Stimulated activated CD4-positive, alpha-beta T cell treated with anti-CD3 and anti-CD28 coated beads, Interleukin-4, amount 100 ng/mL, for 4 hours (primary cell): ENCODE data around the gene HAUS3.

ENCODE experiments used
- DNase-seq, 2 experiments: peaks; one replicate each; pipeline ENCODE4 v3.0.0-alpha.2; 2020

HAUS3 gene, protein sequence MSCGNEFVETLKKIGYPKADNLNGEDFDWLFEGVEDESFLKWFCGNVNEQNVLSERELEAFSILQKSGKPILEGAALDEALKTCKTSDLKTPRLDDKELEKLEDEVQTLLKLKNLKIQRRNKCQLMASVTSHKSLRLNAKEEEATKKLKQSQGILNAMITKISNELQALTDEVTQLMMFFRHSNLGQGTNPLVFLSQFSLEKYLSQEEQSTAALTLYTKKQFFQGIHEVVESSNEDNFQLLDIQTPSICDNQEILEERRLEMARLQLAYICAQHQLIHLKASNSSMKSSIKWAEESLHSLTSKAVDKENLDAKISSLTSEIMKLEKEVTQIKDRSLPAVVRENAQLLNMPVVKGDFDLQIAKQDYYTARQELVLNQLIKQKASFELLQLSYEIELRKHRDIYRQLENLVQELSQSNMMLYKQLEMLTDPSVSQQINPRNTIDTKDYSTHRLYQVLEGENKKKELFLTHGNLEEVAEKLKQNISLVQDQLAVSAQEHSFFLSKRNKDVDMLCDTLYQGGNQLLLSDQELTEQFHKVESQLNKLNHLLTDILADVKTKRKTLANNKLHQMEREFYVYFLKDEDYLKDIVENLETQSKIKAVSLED

GRCh38 chr4:2241410-2242353 is at the start of gene HAUS3, which contains the start of gene POLN:
Gene HAUS3 (minus strand): TSS chr4:2242121. CDS start chr4:2240946, 1,175 bp downstream.
Gene POLN (minus strand): TSS chr4:2242121. CDS start chr4:2229231, 12,890 bp downstream.
- peak; percentile 98 for DNase-seq

DNA sequence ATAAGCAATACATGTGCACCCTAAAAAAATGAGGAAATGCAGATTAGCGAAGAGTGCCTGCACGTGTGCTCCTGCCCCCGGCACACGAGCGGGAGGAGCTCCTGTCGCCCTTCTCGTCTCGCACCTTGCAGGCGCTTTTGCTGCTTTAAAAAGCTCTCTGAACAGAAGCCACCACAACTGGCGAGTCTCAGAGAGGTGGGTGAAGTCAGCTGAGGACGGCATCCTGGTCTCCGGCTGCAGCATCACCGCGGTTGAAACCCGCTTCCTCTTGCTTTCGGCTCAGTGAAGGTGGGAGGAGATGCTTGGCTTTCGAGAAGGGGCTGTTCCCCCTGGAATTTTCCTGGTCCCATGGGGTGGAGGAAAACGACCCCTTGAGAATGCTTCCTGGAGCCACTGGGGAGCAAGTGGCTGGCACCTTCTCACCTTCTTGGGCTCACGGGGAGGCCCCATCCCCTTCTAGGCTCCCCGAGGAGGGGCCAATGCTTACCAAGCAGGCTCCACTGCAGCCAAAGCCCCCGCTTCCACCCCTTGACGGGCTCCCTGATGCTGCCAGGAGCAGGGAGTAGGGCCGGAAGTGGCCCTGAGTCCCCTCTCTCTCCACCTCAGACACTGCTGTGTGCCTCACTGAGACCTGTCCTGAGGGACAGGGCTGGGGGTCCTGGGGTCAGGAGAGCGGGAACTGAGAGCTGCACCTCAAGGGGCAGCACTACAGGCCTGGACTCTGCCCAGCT is 49.2 kb upstream of the HAUS3 start:
- peak; percentile 25 to 38 for DNase-seq

- DNase-seq = no peak
Measured at GRCh38 chr4:2290488-2290887, 48.6 kb upstream of the HAUS3 start.

GRCh38 chr4:2289955-2290333 is 48.0 kb upstream of the HAUS3 start:
- DNase-seq = no peak

- DNase-seq = no peak
Measured at GRCh38 chr4:2289311-2289954, 47.5 kb upstream of the HAUS3 start.

DNA sequence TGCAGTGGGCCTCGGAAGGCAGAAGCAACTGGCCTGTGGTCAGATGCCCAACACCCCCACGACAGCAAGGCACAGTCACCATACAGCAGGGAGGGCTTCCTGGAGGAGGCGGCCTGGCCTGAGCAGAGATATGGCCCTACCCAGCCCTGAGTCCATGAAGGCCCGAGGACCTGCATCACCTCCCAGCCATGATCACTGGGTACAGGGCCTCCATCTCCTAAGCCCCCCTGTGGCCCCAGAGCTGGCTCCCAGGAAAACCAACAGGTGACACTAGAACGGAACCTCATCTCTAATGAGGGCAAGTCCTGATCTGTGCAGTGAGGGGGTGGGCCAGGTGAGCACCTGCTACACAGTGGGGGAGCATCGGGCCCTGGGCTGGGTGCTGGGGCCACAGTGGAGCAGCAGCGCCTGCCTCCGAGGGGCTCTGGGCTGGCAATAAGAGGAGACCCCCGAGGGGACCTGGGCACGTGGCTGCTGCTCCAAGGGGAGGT is 46.2 kb upstream of the HAUS3 start:
- no peak for DNase-seq

GRCh38 chr4:2287594-2287915 is 45.6 kb upstream of the HAUS3 start:
- no peak for DNase-seq

DNA sequence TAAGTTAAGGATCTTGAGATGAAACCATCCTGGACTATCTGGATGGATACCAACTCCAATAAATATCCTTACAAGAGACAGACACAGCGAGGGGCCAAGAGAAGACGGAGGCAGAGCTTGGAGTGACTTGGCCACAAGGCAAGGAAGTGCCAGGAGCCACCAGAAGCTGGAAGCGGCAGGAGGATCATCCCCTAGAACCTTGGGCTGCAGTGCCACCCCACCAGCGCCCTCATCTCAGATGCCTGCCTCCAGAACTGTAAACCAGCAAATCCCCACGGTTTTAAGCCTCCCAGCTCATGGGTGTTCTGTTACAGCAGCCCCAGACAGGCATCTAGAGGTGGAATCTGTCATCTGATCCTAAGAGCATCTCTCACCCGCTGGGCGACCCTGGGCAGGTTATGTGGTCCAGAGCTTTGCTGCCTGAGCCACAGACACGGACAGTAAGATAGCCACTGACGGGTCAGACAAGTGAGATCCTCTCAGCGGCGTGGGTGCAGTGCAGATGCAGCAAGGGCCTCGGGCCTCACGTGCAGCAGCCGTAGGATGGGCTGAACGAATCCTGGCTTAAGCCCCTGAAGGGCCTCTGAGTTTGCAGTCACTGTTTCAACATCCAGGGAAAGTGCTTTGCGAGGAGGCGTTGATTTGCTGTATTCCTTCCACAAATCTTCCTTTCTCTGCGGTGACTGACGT is 45.1 kb upstream of the HAUS3 start:
- no peak for DNase-seq

DNA sequence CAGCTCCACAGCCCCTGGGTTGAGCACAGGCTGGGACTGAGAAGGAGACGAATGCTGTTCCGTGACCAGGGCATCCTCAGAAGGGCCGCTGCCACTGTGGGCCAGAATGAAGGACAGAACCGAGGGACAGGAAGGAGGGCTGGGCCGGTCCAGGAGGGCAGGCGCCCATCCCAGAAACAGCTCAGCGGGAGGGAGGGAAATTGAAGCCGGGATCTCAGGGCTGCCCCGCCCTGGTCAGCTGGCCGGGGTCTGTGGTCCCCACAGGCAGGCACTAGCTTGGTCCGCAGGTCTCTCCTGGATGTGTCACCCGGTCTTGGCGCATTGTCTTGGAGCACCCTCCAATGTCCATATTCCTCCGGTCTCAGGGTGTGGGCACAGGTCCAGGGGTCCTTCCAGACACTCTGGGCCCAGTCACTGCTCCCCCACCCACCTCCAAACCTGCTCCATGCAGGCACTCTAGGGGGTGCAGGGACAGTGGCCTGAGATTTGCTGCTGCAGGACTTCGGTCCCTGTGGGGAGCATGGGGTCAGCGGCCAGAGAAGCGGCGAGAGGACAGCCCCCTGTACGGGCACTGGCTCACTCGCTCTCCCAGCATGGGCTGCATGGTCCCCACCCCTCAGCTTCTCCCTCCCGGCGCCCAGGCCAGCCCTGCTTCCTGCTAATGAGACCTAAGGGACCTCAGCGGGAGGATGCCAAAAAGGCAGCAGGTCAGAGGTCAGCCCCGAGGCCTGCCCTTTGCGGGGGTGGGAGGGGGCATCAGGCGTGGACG is 43.9 kb upstream of the HAUS3 start:
- no peak for DNase-seq

DNA sequence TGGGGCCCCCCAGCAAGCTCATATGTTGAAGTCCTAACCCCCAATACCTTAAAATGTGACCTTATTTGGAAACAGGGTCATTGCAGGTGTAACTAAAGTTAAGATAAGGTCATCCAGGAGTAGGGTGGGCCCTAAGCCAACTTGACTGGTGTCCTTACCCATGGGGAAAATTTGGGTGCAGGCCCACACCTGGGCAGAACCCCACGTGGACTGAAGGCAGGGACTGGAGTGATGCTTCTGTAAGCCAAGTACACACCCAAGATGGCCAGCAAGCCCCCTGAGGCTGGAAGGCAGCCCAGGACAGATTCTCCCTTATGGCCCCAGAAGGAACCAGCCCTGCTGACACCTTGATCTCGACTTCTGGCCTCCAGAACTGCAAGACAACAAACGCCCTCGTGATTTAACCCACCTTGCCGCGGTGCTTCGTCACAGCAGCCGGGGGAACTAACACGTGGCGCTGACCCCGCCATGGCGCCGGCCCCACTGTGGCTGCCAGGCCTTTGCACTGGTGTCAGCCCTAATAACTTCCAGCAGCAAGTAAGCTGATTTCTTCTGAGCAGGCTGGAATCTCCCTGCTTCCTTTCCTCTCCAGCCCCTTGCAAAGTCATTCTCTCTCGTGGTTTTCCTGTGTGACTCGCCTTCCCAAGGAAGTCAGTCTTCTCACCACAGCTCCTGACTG is 43.2 kb upstream of the HAUS3 start:
- no peak for DNase-seq

DNA sequence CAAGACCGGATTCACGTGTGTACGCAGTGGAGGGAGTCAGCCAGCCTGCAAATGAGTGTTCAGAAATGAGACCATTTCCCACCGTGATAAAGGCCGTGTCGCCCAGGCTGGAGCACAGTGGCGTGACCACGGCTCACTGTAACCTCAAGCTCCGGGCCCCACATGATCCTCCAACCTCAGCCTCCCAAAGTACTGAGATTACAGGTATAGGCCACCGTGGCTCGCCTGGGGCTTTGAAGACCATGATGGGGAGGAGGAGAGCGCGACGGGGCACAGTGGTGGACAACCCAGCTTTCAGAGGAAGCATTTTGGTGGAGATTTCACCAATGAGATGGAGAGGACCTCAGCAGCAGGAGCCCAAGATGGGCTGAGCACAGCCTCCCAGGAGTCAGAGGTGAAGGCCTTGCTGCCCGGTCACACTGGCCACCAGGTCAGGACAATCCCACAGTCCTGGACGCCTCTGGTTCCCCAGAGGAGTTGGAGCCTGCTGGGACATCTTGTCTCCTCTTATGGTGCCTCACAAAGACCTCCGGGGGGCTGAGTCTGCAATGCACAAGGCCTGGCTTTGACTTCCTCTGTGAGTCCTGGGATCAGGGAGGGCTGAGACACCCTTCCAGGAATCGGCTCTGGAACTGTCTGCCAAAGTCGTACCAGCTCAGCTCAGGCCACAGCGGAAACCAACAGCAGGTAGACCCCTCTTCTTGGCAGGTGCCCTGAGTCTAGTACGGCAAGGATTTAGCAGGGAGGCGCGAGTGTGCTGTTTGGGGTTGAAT is 42.4 kb upstream of the HAUS3 start:
- no peak for DNase-seq

DNA sequence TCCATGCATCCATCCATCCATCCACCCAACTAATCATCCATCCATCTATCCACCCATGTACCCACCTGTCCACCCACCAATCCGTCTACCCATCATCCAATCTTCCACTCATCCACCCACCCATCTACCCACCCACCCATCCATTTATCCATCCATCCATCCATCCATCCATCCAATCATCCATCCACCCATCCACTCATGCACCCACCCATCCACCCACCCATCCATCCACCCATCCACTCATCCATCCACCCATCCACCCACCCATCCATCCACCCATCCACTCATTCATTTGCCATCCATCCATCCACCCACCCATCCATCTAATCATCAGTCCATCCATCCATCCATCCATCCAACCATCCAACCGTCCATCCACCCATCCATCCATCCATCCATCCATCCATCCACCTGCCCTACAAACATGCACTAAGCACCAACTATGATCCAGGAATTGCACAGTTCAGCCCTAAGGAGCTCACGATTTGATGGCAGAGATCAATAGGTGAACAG is 41.3 kb upstream of the HAUS3 start:
- no peak for DNase-seq

DNA sequence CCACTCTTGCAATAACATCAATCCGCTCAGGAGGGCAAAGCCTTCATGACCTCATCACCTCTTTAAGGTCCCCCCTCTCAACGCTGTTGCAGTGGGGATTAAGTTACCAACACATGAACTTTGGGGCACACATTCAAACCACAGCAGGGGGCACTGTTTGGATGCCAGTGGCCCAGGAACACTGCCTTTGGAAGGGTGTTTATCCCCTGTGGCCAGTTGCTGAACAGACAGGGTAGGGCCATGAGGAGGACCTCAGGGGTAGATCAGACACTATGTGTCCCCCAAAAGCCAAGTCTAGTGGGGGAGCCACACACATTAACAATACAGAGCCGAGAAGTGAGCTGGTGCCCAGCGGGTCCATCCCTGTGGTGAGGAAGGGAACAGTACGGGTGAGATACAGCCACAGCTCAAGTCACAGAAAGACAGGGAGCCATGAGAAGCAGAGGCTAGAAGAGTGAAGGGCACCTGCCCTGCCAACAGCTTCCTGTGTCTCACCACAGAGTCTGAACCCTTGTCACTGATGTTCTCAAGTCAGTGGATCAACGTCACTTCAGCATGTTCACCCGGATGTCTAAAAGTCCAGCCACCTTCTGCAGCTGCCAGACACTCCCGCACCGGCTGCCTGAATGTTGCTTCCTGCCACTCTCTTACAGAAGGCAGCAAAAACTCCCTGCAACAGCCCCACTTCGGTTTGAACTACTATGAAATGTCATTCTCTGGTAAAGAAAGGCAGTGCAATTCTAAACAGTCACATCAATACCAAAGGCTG is 39.8 kb upstream of the HAUS3 start:
- peak; percentile 38 to 62 for DNase-seq

GRCh38 chr4:2280531-2281300 is 38.8 kb upstream of the HAUS3 start:
- no peak for DNase-seq

GRCh38 chr4:2277956-2278355 is 36.0 kb upstream of the HAUS3 start:
- no peak for DNase-seq

GRCh38 chr4:2276581-2277325 is 34.8 kb upstream of the HAUS3 start:
- DNase-seq = no peak
